Neural cell (in vitro differentiated cells): ENCODE results near the gene LIX1L.

Experiments used
- EP300 ChIP-seq: fragments of 450-650 bp; conservative IDR thresholded peaks from 2 replicates; pipeline ENCODE4 v1.6.1; 2014; ENCODE audit warnings: antibody characterized with exemption, mild to moderate bottlenecking, moderate library complexity; ENCODE audit not compliant: poor library complexity, severe bottlenecking
- EZH2 ChIP-seq: fragments of 200-600, 300-800 bp; shearing (Covaris generic), sonication (generic); IDR thresholded peaks from 2 replicates; pipeline ENCODE4 v1.6.1; 2014; ENCODE audit warnings: antibody characterized with exemption, low read length, borderline replicate concordance, mild to moderate bottlenecking; ENCODE audit not compliant: insufficient read depth, poor library complexity, severe bottlenecking
- MXI1 ChIP-seq: fragments of 450-650 bp; conservative IDR thresholded peaks from 2 replicates; pipeline ENCODE4 v1.6.1; 2014; ENCODE audit warnings: antibody characterized with exemption, mild to moderate bottlenecking; ENCODE audit not compliant: poor library complexity, severe bottlenecking
- POLR2AphosphoS5 ChIP-seq: IDR thresholded peaks from 2 replicates; pipeline ENCODE4 v1.6.1; 2012
- SMC3 ChIP-seq: fragments of 450-650 bp; conservative IDR thresholded peaks from 2 replicates; pipeline ENCODE4 v1.6.1; 2014; ENCODE audit warnings: antibody characterized with exemption, mild to moderate bottlenecking, moderate library complexity; ENCODE audit not compliant: poor library complexity
- TAF1 ChIP-seq: IDR thresholded peaks from 2 replicates; pipeline ENCODE4 v1.6.1; 2012; ENCODE audit warnings: low read depth
- TF ChIP-seq, protein P1 (sequence below): fragments of 450-650 bp; IDR thresholded peaks from 2 replicates; pipeline ENCODE4 v1.5.1; 2014; ENCODE audit warnings: antibody characterized with exemption, mild to moderate bottlenecking, moderate library complexity; ENCODE audit not compliant: poor library complexity, severe bottlenecking
- TF ChIP-seq, protein P2 (sequence below): IDR thresholded peaks from 2 replicates; pipeline ENCODE4 v1.6.1; 2012; ENCODE audit warnings: borderline replicate concordance

DNA sequence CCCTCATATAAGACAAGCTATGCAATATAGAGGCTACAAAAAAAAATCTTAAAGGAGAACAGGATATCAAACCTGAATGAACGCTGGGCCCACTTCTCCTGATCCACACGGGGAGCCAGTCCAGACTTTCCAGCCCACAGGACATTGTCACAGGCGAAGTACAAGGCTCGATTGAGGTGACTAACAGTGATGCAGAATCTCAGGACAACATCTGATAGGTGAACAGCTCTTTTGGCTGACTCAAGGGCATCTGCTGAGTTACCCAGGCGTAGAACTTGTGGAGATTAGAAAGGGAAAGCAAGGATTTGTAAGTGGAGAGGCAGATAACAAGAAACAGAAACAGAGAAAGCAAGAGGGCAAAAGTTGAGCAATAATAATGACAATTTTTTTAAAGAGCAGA is 41.1 kb downstream of the LIX1L start:
- TF ChIP-seq POLR2AphosphoS5 (no peak), TAF1 (no peak), EZH2 (no peak), MXI1 (no peak), EP300 (no peak), SMC3 (no peak)
- TF ChIP-seq, protein P1, sequence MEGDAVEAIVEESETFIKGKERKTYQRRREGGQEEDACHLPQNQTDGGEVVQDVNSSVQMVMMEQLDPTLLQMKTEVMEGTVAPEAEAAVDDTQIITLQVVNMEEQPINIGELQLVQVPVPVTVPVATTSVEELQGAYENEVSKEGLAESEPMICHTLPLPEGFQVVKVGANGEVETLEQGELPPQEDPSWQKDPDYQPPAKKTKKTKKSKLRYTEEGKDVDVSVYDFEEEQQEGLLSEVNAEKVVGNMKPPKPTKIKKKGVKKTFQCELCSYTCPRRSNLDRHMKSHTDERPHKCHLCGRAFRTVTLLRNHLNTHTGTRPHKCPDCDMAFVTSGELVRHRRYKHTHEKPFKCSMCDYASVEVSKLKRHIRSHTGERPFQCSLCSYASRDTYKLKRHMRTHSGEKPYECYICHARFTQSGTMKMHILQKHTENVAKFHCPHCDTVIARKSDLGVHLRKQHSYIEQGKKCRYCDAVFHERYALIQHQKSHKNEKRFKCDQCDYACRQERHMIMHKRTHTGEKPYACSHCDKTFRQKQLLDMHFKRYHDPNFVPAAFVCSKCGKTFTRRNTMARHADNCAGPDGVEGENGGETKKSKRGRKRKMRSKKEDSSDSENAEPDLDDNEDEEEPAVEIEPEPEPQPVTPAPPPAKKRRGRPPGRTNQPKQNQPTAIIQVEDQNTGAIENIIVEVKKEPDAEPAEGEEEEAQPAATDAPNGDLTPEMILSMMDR: no peak
- TF ChIP-seq, protein P2, sequence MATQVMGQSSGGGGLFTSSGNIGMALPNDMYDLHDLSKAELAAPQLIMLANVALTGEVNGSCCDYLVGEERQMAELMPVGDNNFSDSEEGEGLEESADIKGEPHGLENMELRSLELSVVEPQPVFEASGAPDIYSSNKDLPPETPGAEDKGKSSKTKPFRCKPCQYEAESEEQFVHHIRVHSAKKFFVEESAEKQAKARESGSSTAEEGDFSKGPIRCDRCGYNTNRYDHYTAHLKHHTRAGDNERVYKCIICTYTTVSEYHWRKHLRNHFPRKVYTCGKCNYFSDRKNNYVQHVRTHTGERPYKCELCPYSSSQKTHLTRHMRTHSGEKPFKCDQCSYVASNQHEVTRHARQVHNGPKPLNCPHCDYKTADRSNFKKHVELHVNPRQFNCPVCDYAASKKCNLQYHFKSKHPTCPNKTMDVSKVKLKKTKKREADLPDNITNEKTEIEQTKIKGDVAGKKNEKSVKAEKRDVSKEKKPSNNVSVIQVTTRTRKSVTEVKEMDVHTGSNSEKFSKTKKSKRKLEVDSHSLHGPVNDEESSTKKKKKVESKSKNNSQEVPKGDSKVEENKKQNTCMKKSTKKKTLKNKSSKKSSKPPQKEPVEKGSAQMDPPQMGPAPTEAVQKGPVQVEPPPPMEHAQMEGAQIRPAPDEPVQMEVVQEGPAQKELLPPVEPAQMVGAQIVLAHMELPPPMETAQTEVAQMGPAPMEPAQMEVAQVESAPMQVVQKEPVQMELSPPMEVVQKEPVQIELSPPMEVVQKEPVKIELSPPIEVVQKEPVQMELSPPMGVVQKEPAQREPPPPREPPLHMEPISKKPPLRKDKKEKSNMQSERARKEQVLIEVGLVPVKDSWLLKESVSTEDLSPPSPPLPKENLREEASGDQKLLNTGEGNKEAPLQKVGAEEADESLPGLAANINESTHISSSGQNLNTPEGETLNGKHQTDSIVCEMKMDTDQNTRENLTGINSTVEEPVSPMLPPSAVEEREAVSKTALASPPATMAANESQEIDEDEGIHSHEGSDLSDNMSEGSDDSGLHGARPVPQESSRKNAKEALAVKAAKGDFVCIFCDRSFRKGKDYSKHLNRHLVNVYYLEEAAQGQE: no peak
